Left kidney (tissue), 2 donors: ENCODE measurements around the gene SLC25A22. TPM values are rescaled to one million over a fixed set of nuclear protein-coding genes. Genes with fewer than 3 reads are reported as not detected.

Experiments used
- DNase-seq: peaks from one replicate; pipeline ENCODE4 v3.0.0-alpha.2; 2013
- polyA plus RNA-seq: library from polyadenylated mRNA; unstranded; fragments of 120-200 nt; gene quantifications from one replicate; pipeline ENCODE4 v1.2.1, GENCODE V29; 2013; ENCODE audit not compliant: insufficient read length

Gene SLC25A22
- polyA plus RNA-seq, 1 donor = 13.0 TPM

DNA sequence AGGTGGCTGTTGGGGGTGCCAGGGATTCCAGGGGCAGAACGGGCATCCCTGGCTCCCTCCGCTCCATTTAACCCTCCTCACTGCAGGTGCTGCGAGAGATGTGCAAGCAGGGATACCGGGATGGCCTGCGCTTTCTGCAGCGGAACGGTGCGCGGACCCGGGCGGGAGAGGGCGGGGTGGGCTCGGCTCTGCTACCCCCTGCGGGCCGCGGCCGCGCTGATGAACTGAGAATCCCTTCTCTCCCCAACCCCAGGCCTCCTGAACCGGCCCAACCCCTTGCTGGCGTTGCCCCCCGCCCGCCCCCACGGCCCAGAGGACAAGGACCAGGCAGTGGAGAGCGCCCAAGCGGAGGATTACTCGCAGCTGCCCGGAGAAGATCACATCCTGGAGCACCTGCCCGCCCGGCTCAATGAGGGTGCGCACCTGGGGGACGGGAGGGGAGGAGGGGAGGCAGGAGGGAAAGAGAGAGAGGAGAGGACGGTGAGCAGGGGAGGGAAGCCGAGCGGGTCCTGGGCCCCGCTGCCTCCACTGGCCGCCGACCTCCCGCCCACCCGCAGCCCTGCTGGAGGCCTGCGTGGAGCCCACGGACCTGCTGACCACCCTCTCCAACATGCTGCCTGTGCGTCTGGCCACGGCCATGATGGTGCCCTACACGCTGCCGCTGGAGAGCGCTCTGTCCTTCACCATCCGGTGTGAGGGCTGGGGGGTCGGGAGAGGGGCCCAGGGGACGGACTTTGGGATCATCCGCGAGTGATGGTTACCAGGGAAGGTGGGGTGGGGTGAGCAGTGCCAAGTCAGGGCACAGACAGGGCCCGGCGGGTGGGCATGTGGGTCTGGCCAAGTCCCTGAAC is 25.6 kb upstream of the SLC25A22 start:
- DNase-seq = no peak

GRCh38 chr11:821512-822371 is 23.7 kb upstream of the SLC25A22 start:
- no peak for DNase-seq

DNA sequence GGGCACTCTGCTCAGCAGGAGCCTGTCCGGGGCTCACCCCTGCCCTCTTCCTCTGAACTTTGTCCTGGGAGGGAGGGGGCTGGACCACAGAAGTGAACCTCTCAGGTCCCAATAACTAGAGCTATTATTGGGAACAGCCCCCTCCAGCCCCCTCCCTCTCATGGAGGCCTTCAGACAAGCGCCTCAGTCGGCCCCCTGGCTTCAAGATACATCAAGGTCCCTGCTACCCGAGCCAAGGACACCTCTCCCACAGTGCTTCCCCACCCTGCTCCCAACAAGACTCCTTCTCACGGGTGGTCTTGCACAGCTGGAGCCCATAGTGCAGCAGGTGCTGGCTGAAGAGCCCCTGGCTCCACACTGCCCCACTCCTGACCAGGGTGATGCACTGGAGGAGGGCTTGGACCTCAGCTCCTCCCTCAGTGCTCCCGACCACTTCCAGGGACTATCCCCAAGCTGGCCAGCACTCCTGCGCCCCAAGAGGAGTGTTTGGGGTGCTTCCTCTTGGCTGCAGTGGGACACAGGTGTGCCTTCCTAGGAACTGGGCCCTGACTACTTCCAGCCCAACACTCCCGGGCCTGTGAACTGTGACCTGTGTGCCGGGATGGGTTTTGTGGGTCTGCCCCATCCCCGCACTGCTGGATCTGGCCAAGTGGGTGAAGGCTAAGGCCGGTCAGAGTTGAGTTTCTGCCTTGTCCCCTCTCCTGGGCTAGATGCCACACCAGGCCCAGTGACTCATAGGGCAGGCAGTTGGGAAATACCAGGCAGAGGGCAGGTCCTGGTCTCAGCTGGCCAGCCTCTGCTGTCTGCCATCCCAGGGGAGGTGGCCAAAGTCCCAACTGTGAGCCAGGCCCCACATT is 22.8 kb upstream of the SLC25A22 start:
- DNase-seq = no peak

DNA sequence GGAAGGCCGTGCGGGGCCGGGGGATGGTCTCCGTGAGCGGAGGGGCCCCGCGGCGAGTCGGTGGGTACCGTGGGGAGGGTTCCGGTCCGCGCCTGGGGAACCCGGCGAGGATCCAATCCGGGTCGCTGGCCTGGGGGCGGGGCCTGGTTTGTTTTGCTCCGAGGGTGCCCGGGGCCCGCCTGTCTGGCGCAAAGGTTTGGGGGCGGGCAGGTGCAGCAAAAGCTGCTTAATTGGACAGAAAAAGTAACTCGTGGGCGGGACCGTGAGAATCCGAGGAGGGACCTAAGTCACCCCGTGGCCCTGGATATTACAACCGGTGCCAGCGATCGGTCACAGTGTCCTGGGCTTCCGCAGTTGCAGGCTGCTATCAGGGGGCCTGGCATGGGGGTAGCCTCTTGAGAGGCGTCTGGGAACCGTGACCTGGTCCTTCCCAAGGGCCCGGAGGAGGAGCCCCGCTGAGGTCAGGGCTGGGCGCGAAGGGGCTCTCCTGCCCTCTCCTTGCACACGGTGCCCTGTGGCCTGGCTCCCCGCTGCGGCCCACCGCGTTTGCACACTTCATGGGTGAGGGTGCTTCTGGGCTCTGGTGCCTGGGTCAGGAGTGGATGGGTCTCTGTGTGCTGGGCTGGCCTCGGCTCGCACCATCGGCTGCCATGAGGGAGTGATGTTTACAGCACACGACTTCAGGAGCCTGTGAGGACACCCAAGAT is 22.0 kb upstream of the SLC25A22 start:
- no peak for DNase-seq

DNA sequence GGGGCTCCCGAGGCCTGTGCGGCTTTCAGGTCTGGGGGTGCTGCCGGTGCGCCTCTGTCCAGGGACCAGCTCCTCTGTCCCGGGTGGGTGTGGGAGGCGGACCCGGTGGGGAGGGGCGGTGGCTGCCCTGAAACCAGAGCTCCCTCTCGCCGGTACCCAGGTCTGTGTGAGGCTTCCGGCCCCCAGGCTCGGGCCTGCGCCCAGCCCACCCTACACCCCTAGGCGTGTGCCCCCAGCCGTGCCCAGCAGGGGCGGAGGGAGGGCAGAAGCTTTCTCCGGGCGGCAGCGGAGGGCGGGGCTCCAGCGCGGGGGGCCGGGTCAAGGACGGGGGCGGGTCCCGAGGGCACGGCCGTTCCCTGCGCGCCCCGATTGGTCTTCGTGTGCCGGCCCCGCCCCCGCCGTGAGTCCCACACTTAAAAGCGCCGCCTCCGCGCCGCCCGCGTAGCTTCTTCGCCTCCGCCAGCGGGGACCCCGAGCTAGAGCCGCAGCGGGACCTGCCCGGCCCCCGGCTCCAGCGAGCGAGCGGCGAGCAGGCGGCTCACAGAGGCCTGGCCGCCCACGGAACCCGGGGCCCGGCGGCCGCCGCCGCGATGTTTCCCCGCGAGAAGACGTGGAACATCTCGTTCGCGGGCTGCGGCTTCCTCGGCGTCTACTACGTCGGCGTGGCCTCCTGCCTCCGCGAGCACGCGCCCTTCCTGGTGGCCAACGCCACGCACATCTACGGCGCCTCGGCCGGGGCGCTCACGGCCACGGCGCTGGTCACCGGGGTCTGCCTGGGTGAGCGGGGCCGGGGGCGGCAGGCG is 21.2 kb upstream of the SLC25A22 start:
- DNase-seq = peak; percentile 86

DNA sequence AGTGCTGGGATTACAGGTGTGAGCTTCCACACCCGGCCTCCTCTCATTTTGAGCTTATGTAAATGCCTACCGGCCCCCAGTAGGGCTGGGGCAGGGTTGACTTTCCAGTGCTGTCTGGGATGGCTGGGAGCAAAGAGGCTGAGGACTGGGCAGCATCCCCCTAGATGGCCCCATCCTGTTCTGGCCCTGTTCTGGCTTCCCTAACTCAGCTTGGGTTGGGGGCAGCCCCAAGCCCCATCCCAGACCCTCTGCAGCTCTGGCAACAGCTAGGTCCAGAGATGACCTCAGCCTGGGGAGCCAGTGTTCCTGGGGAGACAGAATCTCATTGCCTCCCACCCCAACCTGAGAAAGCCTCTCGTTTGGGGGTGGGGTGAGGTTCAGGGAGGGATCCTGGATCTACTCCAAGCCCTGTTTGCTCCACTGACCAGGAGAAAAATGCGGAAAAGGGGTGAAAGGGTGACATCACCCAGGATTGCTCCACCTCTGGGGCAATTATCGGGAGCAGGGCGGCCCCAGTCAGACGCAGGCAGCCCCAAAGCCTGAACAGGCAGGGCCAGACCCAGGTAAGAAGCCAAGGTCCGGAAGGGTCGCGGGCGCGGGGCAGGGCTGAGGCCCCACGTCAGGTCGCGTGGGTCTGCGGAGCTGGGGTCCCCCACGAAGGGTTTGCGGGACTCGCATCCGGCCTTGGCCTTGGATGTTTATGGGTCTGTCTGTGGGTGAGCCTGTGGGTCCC is 20.5 kb upstream of the SLC25A22 start, which contains the start of gene PNPLA2:
PNPLA2 (plus strand) TSS at position 519 of the 733 bp plus-strand sequence. CDS start 805 bp downstream, outside the sequence.
- no peak for DNase-seq

GRCh38 chr11:816433-816779 is 18.3 kb upstream of the SLC25A22 start:
- DNase-seq = no peak

DNA sequence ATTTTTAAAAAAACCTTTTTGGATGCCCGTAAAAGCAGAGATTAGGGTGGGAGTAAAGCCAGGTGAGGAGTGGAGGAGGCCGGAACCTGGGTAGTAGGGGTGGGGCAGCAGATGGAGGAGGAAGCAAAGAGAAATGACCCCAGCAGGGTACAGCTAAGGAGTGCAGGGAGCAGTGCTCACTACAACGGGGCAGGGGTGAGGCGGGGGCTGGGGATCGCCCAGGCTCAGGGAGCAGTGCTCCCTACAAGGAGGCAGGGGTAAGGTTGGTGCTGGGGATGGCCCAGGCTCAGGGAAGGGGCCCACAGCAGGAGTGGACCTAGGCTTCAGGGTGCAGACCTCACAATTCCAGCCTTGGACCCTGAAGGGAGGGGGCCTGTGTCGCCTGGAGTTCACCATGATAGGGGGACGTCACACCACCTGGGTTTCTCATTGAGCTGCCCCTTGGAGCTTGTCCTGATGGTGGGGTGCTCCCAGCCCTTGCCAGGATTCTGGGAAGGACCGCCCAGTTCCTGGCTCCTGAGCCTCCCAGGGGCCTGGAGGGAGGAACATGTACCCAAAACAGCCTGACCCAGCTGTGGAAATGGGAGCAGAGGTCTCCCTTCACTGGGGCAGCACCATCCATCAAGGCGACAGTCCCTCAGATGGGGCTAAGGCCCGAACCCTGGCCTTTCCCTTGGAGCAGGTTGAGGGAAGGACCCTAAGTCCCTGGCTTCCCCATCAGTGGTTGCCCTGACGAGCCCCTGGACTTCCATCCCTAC is 17.8 kb upstream of the SLC25A22 start:
- DNase-seq = no peak

DNA sequence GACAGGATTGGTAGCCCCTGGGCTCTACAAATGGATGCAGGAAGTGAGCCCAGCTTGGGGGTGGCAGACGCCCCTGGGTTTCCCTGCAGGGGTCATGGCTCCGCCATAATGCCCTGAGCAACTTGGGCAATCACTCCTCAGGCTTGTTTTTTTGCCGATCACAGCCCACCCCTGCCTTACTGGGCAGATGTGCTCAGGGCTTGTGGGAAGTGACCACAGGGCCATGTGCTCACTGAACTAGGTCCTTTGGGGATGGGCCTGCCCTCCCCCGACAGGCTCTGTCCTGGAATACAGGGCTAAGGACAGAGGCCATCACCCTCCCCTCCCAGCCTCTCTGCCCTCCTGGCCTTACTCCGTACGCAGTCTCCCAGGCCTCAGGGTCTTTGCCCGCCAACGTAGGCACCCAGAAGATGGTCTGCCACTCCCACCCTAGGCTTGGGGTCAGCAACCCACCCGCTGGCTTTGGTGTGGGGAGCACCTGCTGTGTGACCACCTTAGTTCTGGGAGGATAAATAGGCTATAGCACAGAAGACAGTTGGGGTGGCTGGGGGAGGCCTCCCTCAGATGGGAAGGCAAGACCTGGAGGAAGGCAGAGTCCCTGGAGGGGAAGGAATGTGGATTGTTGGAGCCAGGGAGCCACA is 15.5 kb upstream of the SLC25A22 start:
- DNase-seq = no peak

DNA sequence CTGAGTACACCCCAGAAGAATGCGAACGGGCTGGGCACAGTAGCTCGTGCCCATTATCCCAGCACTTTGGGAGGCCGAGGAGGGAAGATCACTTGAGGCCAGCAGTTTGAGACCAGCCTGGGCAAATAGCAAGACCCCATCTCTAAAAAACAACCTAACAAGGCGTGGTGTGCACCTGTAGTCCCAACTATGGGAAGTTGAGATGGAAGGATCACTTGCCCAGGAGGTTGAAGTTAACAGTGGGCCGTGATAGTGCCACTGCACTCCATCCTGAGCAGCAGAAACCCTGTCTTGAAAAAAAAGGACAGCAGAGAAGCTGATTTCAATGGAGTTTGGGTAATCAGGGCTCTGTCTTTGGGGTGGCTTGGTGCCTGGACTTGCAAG is 15.0 kb upstream of the SLC25A22 start:
- DNase-seq = no peak

- DNase-seq = no peak
These were observed 14.3 kb upstream of the SLC25A22 start for GRCh38 chr11:812390-812789.

DNA sequence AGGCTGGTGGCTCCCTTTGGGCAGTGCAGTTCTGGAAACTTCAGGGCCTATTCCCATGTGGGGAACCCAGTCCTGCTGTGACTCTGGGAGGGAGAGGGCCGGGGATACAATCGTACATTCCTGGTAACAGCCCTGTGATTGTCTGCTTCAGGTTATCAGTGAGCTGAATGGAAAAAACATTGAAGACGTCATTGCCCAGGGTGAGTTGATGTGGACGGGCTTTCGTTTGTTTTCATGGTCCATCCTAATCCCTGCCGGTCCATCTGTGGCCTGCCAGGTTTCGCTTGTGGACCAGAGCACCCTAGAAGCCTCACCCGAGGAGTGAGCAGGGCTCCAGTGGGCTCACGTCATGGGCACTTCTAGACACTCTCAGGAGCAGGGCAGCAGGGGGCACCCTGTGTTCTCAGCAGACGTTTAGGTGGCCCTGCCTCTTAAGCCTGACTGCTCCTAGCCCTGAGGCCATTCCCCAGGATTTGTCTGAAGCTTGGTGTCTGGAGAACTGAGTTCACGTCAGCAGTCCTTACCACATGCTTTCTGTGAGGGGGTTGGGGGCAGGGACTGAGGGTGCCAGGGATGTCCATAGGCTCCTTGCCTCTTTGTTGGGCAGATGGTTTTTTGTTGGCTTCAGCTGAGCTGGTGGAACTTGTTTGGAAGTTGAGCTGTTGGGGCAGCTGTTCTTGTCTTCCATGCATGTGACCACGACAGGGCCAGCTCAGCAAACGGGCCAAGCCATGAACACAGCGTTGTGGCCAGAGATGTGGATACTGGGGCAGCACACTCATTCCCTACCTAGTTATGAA is 13.6 kb upstream of the SLC25A22 start:
- DNase-seq = no peak

GRCh38 chr11:810040-810567 is 12.0 kb upstream of the SLC25A22 start:
- no peak for DNase-seq

DNA sequence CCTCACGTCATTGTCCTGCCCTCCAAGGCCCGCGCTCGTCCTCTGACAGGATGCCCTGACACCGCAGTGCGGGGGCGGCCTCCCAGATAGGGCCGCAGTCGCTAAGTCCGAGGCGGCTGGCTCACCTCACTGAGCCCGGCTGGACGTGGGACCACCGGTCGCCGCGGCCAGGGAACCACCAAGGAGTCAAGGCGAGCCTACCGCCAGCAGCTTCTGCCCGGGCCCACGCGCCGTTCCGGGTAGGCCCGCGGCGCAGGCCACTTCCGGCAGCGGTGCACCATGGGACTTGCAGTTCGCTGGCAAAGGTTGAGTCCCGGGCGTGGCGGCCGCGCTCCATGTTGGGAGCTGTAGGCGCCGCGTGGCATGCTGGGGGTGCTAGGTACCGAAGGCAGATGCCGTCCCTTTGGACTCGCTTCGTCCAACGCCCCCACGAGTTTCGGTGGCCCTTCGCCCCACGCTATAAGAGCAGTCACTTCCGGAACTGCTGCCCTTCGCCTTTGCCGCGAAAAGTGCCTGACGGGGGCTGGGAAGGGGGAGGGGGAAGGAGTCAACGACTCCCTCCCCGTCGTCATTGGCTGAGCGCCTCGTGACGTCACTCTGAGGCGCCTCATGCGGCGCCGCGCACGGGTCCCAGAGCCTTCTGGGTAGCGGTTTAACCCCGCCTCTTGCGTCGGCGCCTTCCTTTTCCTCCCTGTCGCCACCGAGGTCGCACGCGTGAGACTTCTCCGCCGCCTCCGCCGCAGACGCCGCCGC is 11.4 kb upstream of the SLC25A22 start, which contains the start of gene RPLP2:
RPLP2 (plus strand) TSS at position 681 of the 753 bp plus-strand sequence. CDS start 268 bp downstream, outside the sequence.
- peak; percentile 98 for DNase-seq

GRCh38 chr11:808427-809286 is 10.6 kb upstream of the SLC25A22 start:
- DNase-seq = no peak

- DNase-seq = no peak
These were observed 6.5 kb upstream of the SLC25A22 start for GRCh38 chr11:804599-804964.
